H9 (cell line): ENCODE measurements around the gene B3GAT3. TPM values are rescaled to one million over a fixed set of nuclear protein-coding genes. Genes with fewer than 3 reads are reported as not detected.

ENCODE experiments used
- DNase-seq: peaks from one replicate; pipeline ENCODE4 v3.0.0-alpha.2; 2017
- H2AFZ ChIP-seq: one replicate; pipeline ENCODE4 v1.6.1; 2013; ENCODE audit warnings: mild to moderate bottlenecking, low read length, control low read depth, moderate library complexity
- H2AK5ac ChIP-seq: 2 replicates; pipeline ENCODE4 v1.6.1; 2013; ENCODE audit warnings: low read length, control low read depth, mixed read lengths; ENCODE audit not compliant: insufficient read length
- H2BK120ac ChIP-seq: one replicate; pipeline ENCODE4 v1.6.1; 2013; ENCODE audit warnings: low read depth, mild to moderate bottlenecking, low read length, control low read depth, inconsistent platforms; ENCODE audit not compliant: poor library complexity, severe bottlenecking
- H2BK12ac ChIP-seq: 2 replicates; pipeline ENCODE4 v1.6.1; 2013; ENCODE audit warnings: low read length, control low read depth, mixed read lengths, low read depth; ENCODE audit not compliant: insufficient read length
- H2BK15ac ChIP-seq: 2 replicates; pipeline ENCODE4 v1.6.1; 2013; ENCODE audit warnings: low read depth, low read length, control low read depth
- H2BK20ac ChIP-seq: one replicate; pipeline ENCODE4 v1.6.1; 2013; ENCODE audit warnings: low read depth, mild to moderate bottlenecking, low read length, control low read depth, inconsistent platforms; ENCODE audit not compliant: poor library complexity, severe bottlenecking
- H2BK5ac ChIP-seq: 2 replicates; pipeline ENCODE4 v1.6.1; 2013; ENCODE audit warnings: low read length, control low read depth, mixed read lengths; ENCODE audit not compliant: insufficient read length
- H3K14ac ChIP-seq: 2 replicates; pipeline ENCODE4 v1.6.1; 2013; ENCODE audit warnings: low read length, control low read depth; ENCODE audit not compliant: insufficient read depth
- H3K18ac ChIP-seq: 2 replicates; pipeline ENCODE4 v1.6.1; 2013; ENCODE audit warnings: low read depth, mild to moderate bottlenecking, mixed read lengths, low read length, control low read depth; ENCODE audit not compliant: insufficient read length
- H3K23ac ChIP-seq: 2 replicates; pipeline ENCODE4 v1.6.1; 2013; ENCODE audit warnings: low read length, control low read depth, mixed read lengths, low read depth; ENCODE audit not compliant: insufficient read length
- H3K23me2 ChIP-seq: 2 replicates; pipeline ENCODE4 v1.6.1; 2013; ENCODE audit warnings: low read depth, mild to moderate bottlenecking, mixed read lengths, low read length, control low read depth; ENCODE audit not compliant: insufficient read length, poor library complexity, severe bottlenecking
- H3K27ac ChIP-seq: 2 replicates; pipeline ENCODE4 v1.5.1; 2013; ENCODE audit warnings: low read length, control low read depth, mixed read lengths, low read depth; ENCODE audit not compliant: insufficient read length
- H3K27me3 ChIP-seq: 2 replicates; pipeline ENCODE4 v1.6.1; 2013; ENCODE audit warnings: low read length, control low read depth, inconsistent platforms; ENCODE audit not compliant: insufficient read depth
- H3K4ac ChIP-seq: 2 replicates; pipeline ENCODE4 v1.6.1; 2013; ENCODE audit warnings: low read depth, mild to moderate bottlenecking, control low read depth, inconsistent platforms, low read length, moderate library complexity
- H3K4me1 ChIP-seq: 2 replicates; pipeline ENCODE4 v1.6.1; 2013; ENCODE audit warnings: low read length, control low read depth, inconsistent platforms; ENCODE audit not compliant: insufficient read depth
- H3K4me2 ChIP-seq: 2 replicates; pipeline ENCODE4 v1.6.1; 2013; ENCODE audit warnings: low read length, control low read depth, mixed read lengths; ENCODE audit not compliant: insufficient read length, insufficient read depth
- H3K56ac ChIP-seq: 2 replicates; pipeline ENCODE4 v1.6.1; 2013; ENCODE audit warnings: low read depth, mild to moderate bottlenecking, mixed read lengths, low read length, control low read depth; ENCODE audit not compliant: insufficient read length
- H3K79me1 ChIP-seq: 2 replicates; pipeline ENCODE4 v1.6.1; 2013; ENCODE audit warnings: low read depth, mild to moderate bottlenecking, moderate library complexity, low read length, control low read depth, inconsistent platforms; ENCODE audit not compliant: insufficient read depth, poor library complexity, severe bottlenecking
- H3K79me2 ChIP-seq: 2 replicates; pipeline ENCODE4 v1.6.1; 2013; ENCODE audit warnings: low read length, control low read depth, inconsistent platforms; ENCODE audit not compliant: insufficient read depth
- H3K9ac ChIP-seq: 2 replicates; pipeline ENCODE4 v1.6.1; 2013; ENCODE audit warnings: low read length, control low read depth, mixed read lengths; ENCODE audit not compliant: insufficient read length; ENCODE audit errors: extremely low read depth
- H3K9me3 ChIP-seq: one replicate; pipeline ENCODE4 v1.6.1; 2013; ENCODE audit warnings: low read depth, low read length, inconsistent platforms; ENCODE audit not compliant: control insufficient read depth
- H3T11ph ChIP-seq: one replicate; pipeline ENCODE4 v1.6.1; 2013; ENCODE audit warnings: mild to moderate bottlenecking, low read length, control low read depth, inconsistent platforms
- H4K20me1 ChIP-seq: one replicate; pipeline ENCODE4 v1.6.1; 2013; ENCODE audit not compliant: control insufficient read depth, insufficient read length, insufficient read depth
- H4K5ac ChIP-seq: 2 replicates; pipeline ENCODE4 v1.6.1; 2013; ENCODE audit warnings: low read depth, mild to moderate bottlenecking, mixed read lengths, low read length, control low read depth; ENCODE audit not compliant: insufficient read length
- H4K8ac ChIP-seq: replicated peaks from 2 replicates; pipeline ENCODE4 v1.6.1; 2013; ENCODE audit warnings: low read length, control low read depth, mixed read lengths, low read depth; ENCODE audit not compliant: insufficient read length
- H4K91ac ChIP-seq: 2 replicates; pipeline ENCODE4 v1.6.1; 2013; ENCODE audit warnings: low read depth, mild to moderate bottlenecking, moderate library complexity, mixed read lengths, low read length, control low read depth; ENCODE audit not compliant: insufficient read length
- H3K27ac Mint-ChIP-seq, 3 experiments: 2 replicates in 2 of 3; 3 replicates in 1 of 3; pipeline ENCODE4 v1.8.0; 2020 to 2021; ENCODE audit warnings: mixed read lengths in 3 of 3, mild to moderate bottlenecking in 1 of 3, moderate library complexity in 1 of 3
- H3K27me3 Mint-ChIP-seq: 2 replicates; pipeline ENCODE4 v1.8.0; 2021; ENCODE audit warnings: low read depth, mild to moderate bottlenecking, moderate library complexity, mixed read lengths
- H3K36me3 Mint-ChIP-seq, 3 experiments: 2 replicates in 2 of 3; 3 replicates in 1 of 3; pipeline ENCODE4 v1.8.0; 2020 to 2021; ENCODE audit warnings: low read depth in 3 of 3, mixed read lengths in 3 of 3; ENCODE audit not compliant: insufficient read depth in 1 of 3
- H3K4me1 Mint-ChIP-seq, 2 experiments: 2 replicates each; pipeline ENCODE4 v1.8.0; 2020; ENCODE audit warnings: mixed read lengths in 2 of 2
- H3K4me3 Mint-ChIP-seq, 2 experiments: 2 replicates in 1 of 2; 3 replicates in 1 of 2; pipeline ENCODE4 v1.8.0; 2020 to 2021; ENCODE audit warnings: mild to moderate bottlenecking in 2 of 2, mixed read lengths in 2 of 2, moderate library complexity in 1 of 2
- H3K9me3 Mint-ChIP-seq, 2 experiments: 2 replicates in 1 of 2; 3 replicates in 1 of 2; pipeline ENCODE4 v1.8.0; 2020; ENCODE audit warnings: mild to moderate bottlenecking in 2 of 2, mixed read lengths in 2 of 2, moderate library complexity in 1 of 2
- WGBS: extraction: QIAGEN DNeasy Blood & Tissue Kit; methylation state at CpG from one replicate; pipeline ENCODE4 v1.1.7; 2013; ENCODE audit warnings: missing lambda C conversion rate, low lambda C conversion rate, mixed read lengths; ENCODE audit not compliant: insufficient read length; ENCODE audit errors: extremely low coverage; 5-methylcytosine and 5-hydroxymethylcytosine counted together
- total RNA-seq: library from RNA; stranded (reverse); gene quantifications from 2 replicates; pipeline ENCODE4 v1.2.1, GENCODE V29; 2021
- TF ChIP-seq, protein P1 (sequence below): fragments of 200-600 bp; sonication (generic); conservative IDR thresholded peaks from 3 replicates; pipeline ENCODE4 v1.8.0; 2021; ENCODE audit warnings: antibody characterized with exemption, mild to moderate bottlenecking

The B3GAT3 gene
- total RNA-seq, 1 experiment from 2014 or later, result 30.8 TPM

DNA sequence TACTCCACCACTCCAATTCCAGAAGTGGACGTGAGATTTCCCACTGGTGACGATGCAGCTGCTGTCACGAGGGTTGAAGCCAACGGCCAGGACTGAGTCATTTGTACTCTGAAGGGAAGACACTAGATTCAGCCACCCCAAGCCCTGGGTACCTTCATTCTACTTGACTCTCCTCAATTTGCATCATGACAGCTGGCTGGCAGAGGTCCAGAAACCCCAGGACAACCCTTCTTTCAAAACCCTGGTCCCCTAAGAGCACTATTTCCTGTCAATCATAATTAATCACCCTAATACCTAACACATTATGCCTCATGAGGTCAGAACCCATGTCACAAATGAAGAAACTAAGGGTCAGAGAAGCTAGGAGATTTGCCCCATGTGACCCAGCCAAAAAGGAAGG lies 14.1 kb downstream of the B3GAT3 start:
- Histone ChIP-seq H3K18ac (no peak overlapping the region), H2BK120ac (no peak overlapping the region), H4K5ac (no peak overlapping the region), H3K56ac (no peak overlapping the region), H3K79me1 (no peaks in the 10 kb centered on the region), H2BK5ac (no peak overlapping the region), H3K23ac (no peak overlapping the region), H3K27ac (no peak overlapping the region), H3K27me3 (peaks cover 11% of the 10 kb centered on the region; the same call in 1 of the 2 replicates), H2AFZ (no peak overlapping the region), H4K8ac (no peak overlapping the region), H3K9me3 (no peaks in the 10 kb centered on the region), H2BK20ac (no peak overlapping the region), H2AK5ac (no peak overlapping the region), H3K4ac (no peak overlapping the region), H4K20me1 (peaks cover 2% of the 10 kb centered on the region), H3K23me2 (peaks cover 15% of the 10 kb centered on the region), H3K4me2 (no peak overlapping the region), H3K4me1 (0 out of 2 replicates have a peak, but pooled peaks cover 2% of the 10 kb centered on the region), H2BK12ac (no peak overlapping the region), H3T11ph (no peak overlapping the region), H2BK15ac (no peak overlapping the region), H3K9ac (no peak overlapping the region), H3K14ac (no peak overlapping the region), H3K79me2 (no peaks in the 10 kb centered on the region), H4K91ac (no peak overlapping the region)
- no peak for DNase-seq
- Mint-ChIP-seq H3K9me3 (no peaks in the 10 kb centered on the region), H3K4me1 (peaks cover 39 to 66% of the 10 kb centered on the region in 2 experiments), H3K36me3 (peaks cover 8 to 23% (median 13%) of the 10 kb centered on the region in 3 experiments; a peak in 6 of 7 replicates), H3K27ac (peak overlapping the region; percentile 50 to 85 (median 76); a peak in 4 of 7 replicates), H3K27me3 (peaks cover 24% of the 10 kb centered on the region), H3K4me3 (peak overlapping the region in 1 of 2 experiments; percentile 19; a peak in 1 of 5 replicates)
- TF ChIP-seq, protein P1, sequence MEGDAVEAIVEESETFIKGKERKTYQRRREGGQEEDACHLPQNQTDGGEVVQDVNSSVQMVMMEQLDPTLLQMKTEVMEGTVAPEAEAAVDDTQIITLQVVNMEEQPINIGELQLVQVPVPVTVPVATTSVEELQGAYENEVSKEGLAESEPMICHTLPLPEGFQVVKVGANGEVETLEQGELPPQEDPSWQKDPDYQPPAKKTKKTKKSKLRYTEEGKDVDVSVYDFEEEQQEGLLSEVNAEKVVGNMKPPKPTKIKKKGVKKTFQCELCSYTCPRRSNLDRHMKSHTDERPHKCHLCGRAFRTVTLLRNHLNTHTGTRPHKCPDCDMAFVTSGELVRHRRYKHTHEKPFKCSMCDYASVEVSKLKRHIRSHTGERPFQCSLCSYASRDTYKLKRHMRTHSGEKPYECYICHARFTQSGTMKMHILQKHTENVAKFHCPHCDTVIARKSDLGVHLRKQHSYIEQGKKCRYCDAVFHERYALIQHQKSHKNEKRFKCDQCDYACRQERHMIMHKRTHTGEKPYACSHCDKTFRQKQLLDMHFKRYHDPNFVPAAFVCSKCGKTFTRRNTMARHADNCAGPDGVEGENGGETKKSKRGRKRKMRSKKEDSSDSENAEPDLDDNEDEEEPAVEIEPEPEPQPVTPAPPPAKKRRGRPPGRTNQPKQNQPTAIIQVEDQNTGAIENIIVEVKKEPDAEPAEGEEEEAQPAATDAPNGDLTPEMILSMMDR, result no peak
- WGBS, result no CpG with 5 or more reads among the region's 4 CpGs
